ENCODE measurements around the gene INSYN2B. TPM values are rescaled to one million over a fixed set of nuclear protein-coding genes. Genes with fewer than 3 reads are reported as not detected.

Gene INSYN2B
- total and polyA plus RNA-seq, 7 donors, result under 0.01 to 0.27 (median 0.10) TPM; not detected in 3

DNA sequence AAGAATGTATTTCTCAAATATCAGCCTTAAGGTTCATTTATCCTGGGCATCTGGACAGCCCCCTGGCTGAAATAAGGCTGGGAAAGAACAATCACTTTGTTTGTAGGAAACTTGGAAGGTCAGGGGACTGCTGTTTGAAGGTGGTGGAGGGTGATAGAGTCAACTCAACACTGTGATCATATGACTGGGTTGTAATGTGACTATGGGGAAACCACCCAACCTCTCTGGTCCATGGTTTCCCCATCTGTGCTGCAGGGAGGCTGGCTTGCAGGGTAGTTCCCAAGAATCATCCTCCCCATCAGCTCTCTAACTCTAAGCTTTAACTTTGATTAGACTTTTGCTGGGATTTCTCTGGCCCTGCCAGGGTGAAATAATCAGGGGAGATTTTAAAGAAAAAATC lies 10.0 kb downstream of the INSYN2B start:
- Histone ChIP-seq H3K4me1 (no peaks in the 10 kb centered on the region), H3K36me3 (no peaks in the 10 kb centered on the region), H3K9me3 (no peaks in the 10 kb centered on the region), H3K27ac (no peak overlapping the region), H3K4me3 (no peak overlapping the region), H3K27me3 (peaks cover 0 to 6% (median 0%) of the 10 kb centered on the region in 3 donors)
- TF ChIP-seq, protein P1, sequence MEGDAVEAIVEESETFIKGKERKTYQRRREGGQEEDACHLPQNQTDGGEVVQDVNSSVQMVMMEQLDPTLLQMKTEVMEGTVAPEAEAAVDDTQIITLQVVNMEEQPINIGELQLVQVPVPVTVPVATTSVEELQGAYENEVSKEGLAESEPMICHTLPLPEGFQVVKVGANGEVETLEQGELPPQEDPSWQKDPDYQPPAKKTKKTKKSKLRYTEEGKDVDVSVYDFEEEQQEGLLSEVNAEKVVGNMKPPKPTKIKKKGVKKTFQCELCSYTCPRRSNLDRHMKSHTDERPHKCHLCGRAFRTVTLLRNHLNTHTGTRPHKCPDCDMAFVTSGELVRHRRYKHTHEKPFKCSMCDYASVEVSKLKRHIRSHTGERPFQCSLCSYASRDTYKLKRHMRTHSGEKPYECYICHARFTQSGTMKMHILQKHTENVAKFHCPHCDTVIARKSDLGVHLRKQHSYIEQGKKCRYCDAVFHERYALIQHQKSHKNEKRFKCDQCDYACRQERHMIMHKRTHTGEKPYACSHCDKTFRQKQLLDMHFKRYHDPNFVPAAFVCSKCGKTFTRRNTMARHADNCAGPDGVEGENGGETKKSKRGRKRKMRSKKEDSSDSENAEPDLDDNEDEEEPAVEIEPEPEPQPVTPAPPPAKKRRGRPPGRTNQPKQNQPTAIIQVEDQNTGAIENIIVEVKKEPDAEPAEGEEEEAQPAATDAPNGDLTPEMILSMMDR (IDR thresholded peaks at IDR 0.05), result no peak
- TF ChIP-seq EP300 (IDR thresholded peaks at IDR 0.05) (no peak), POLR2A (IDR thresholded peaks at IDR 0.05) (no peak), POLR2AphosphoS5 (IDR thresholded peaks at IDR 0.05) (no peak)
- no peak for DNase-seq
- intact Hi-C loops (cut with DNase I), result no loop called here

DNA sequence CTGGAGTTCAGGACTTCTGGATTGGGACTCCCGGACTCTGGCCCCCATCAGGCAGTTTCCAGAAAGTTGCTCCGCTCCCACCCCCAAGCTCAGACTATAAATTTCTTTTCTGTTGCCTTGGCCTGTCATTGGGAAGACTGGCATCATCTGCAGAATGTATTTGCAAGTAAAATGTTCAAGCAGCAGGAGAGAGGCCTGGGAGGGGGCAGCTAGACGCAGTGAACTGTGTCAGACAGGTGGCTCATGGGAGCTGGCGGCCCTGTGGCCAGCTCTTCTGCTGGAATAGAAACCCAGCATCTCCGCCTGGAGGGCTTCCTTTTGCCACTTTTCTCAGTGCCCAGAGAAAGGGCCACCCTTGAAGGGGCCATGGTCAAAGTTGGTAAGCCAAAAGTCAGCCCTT lies 16.0 kb downstream of the INSYN2B start:
- DNase-seq, result no peak
- Histone ChIP-seq H3K27me3 (no peaks in the 10 kb centered on the region), H3K4me3 (no peak overlapping the region), H3K36me3 (no peaks in the 10 kb centered on the region), H3K9me3 (no peaks in the 10 kb centered on the region), H3K4me1 (no peaks in the 10 kb centered on the region), H3K27ac (no peak overlapping the region)
- TF ChIP-seq, protein P1 (IDR thresholded peaks at IDR 0.05), result no peak
- TF ChIP-seq POLR2AphosphoS5 (IDR thresholded peaks at IDR 0.05) (no peak), EP300 (IDR thresholded peaks at IDR 0.05) (no peak), POLR2A (IDR thresholded peaks at IDR 0.05) (no peak)
- intact Hi-C loops (cut with DNase I), result no loop called here
- WGBS, 2 donors, result 66 to 79% methylated on average over 5 of the region's 5 CpGs

DNA sequence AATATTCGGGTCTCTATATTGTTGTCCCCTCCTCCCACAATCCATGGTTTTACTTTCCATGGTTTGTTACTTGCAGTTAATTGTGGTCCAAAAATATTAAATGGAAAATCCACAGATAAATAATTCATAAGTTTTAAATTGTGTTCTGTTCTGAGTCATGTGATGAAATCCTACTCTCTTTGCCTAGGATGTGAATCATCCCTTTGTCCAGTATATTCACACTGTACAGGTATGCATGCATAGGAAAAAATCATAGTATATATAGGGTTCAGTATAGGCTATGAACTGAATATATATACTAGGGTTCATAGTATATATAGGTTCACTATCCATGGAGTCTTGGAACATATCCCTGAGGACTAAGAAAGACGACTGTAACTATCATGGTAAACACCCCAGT lies 19.6 kb downstream of the INSYN2B start:
- Histone ChIP-seq H3K9me3 (no peaks in the 10 kb centered on the region), H3K4me3 (no peak overlapping the region), H3K27me3 (no peaks in the 10 kb centered on the region), H3K27ac (no peak overlapping the region), H3K4me1 (no peaks in the 10 kb centered on the region), H3K36me3 (no peaks in the 10 kb centered on the region)
- TF ChIP-seq POLR2AphosphoS5 (IDR thresholded peaks at IDR 0.05) (no peak), POLR2A (IDR thresholded peaks at IDR 0.05) (no peak), EP300 (IDR thresholded peaks at IDR 0.05) (no peak)
- TF ChIP-seq, protein P1 (IDR thresholded peaks at IDR 0.05), result no peak
- WGBS, 2 donors, result 79 to 93% methylated on average over 2 of the region's 2 CpGs
- intact Hi-C loops (cut with DNase I), result no loop called here
- no peak for DNase-seq

DNA sequence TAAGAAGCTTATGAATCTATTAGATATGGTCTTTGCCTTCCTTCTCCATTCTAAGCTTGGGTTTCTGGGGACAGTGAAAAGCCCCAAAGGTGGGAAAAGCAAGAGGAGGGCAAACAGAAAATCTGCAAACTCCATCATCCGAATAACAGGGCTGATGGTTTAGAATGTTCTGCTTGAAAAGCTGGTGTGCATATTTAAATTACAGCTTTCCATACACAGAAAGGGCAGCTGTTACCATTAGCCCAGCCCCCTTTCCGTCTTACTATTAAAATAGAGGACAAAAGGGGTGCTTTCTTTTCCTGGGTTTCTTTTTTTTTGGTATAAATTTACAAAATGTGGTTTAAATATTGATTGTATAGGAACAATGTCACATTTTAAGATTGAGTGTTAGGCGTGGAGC lies 22.0 kb downstream of the INSYN2B start:
- Histone ChIP-seq H3K36me3 (no peaks in the 10 kb centered on the region), H3K27ac (no peak overlapping the region), H3K9me3 (no peaks in the 10 kb centered on the region), H3K4me3 (no peak overlapping the region), H3K27me3 (no peaks in the 10 kb centered on the region), H3K4me1 (no peaks in the 10 kb centered on the region)
- DNase-seq, result no peak
- intact Hi-C loops (cut with DNase I), result no loop called here
- WGBS, 2 donors, result 71 to 80% methylated on average over 3 of the region's 3 CpGs
- TF ChIP-seq EP300 (IDR thresholded peaks at IDR 0.05) (no peak), POLR2AphosphoS5 (IDR thresholded peaks at IDR 0.05) (no peak), POLR2A (IDR thresholded peaks at IDR 0.05) (no peak)
- TF ChIP-seq, protein P1 (IDR thresholded peaks at IDR 0.05), result no peak

DNA sequence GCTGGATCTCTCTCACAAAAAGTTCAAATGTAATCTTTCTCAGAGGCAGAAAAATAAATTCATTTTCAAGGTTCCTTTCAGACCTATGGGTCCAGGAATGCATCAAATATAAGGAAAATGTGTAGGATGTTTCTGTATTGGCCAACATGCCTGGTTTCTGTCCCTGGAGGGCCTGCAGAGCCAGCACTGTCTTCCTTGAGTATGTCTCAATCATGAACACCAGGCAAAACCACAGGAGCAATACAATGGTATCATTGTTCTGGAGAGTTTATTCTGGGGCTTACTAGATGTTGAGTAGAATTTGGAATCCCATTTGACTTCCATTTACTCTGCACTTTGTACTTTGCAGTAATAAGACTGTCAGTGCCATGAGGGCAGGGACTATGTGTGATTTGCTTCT lies 23.5 kb downstream of the INSYN2B start:
- H3K36me3 ChIP-seq, result no peaks in the 10 kb centered on the region
- H3K4me1 ChIP-seq, result no peaks in the 10 kb centered on the region
- H3K9me3 ChIP-seq, result no peaks in the 10 kb centered on the region
- intact Hi-C loops (cut with DNase I), result no loop called here
- TF ChIP-seq POLR2A (IDR thresholded peaks at IDR 0.05) (no peak), POLR2AphosphoS5 (IDR thresholded peaks at IDR 0.05) (no peak), EP300 (IDR thresholded peaks at IDR 0.05) (no peak)
- TF ChIP-seq, protein P1 (IDR thresholded peaks at IDR 0.05), result no peak
- H3K27me3 ChIP-seq, result no peaks in the 10 kb centered on the region
- H3K4me3 ChIP-seq, result no peak overlapping the region
- DNase-seq, result no peak
- no peak overlapping the region for H3K27ac ChIP-seq
